Panc1 (cell line): Measurements from ENCODE around the gene CD46. TPM values are rescaled to one million over a fixed set of nuclear protein-coding genes. Genes with fewer than 3 reads are reported as not detected.

Source experiments
- ATAC-seq: fragments of 200-7000 bp; cut with Tn5 transposase; 2 replicates; pipeline ENCODE4 v1.9.1; 2020; ENCODE audit warnings: mild to moderate bottlenecking, moderate library complexity
- BruUV-seq: library from RNA; stranded (reverse); fragments of 400-500 nt; replicated peaks from 2 replicates; lab custom pipeline; 2021; lab: Mats Ljungman, UMichigan
- CTCF ChIA-PET: fragments of 300-600 bp; sonication (Branson Sonifier 250); formaldehyde crosslinking; loops from one replicate; lab custom pipeline; 2022; ENCODE audit warnings: antibody characterized with exemption; lab: Charles Lee
- POLR2A ChIA-PET: fragments of 300-600 bp; sonication (Branson Sonifier 250); formaldehyde crosslinking; loops from one replicate; lab custom pipeline; 2022; ENCODE audit warnings: antibody characterized with exemption; lab: Charles Lee
- DNase-seq: peaks from one replicate; pipeline ENCODE4 v3.0.0-alpha.2; 2010; ENCODE audit warnings: low read depth, low spot score
- H3K27ac ChIP-seq: 2 replicates; pipeline ENCODE4 v1.5.1; 2011; ENCODE audit warnings: mild to moderate bottlenecking, low read length, inconsistent platforms
- H3K27me3 ChIP-seq: fragments of 200-500 bp; sonication (Bioruptor generic); 2 replicates; pipeline ENCODE4 v1.6.0; 2014; ENCODE audit warnings: low read length, inconsistent platforms; ENCODE audit not compliant: control insufficient read depth, insufficient read depth
- H3K36me3 ChIP-seq: fragments of 200-500 bp; sonication (Bioruptor generic); 2 replicates; pipeline ENCODE4 v1.5.1; 2014; ENCODE audit warnings: inconsistent platforms, mild to moderate bottlenecking, low read length, moderate library complexity; ENCODE audit not compliant: control insufficient read depth, insufficient read depth
- H3K4me1 ChIP-seq: 2 replicates; pipeline ENCODE4 v1.5.1; 2011; ENCODE audit warnings: inconsistent platforms, mild to moderate bottlenecking, low read length, moderate library complexity; ENCODE audit not compliant: control insufficient read depth, insufficient read depth
- H3K4me3 ChIP-seq, 2 experiments: 2 replicates each; pipeline ENCODE4 v1.5.1; 2011 to 2012; ENCODE audit warnings: low read depth in 2 of 2, low read length in 2 of 2, mild to moderate bottlenecking in 2 of 2, inconsistent platforms in 1 of 2, moderate library complexity in 1 of 2
- H3K9me3 ChIP-seq: fragments of 200-500 bp; sonication (Bioruptor generic); 2 replicates; pipeline ENCODE4 v1.5.1; 2014; ENCODE audit warnings: low read depth, mild to moderate bottlenecking, inconsistent platforms, low read length, moderate library complexity; ENCODE audit not compliant: control insufficient read depth, insufficient read depth
- POLR2AphosphoS5 ChIP-seq: IDR thresholded peaks from 2 replicates; pipeline ENCODE4 v1.6.1; 2012; ENCODE audit warnings: mild to moderate bottlenecking, low read depth, low read length, moderate library complexity
- REST ChIP-seq, 2 experiments: IDR thresholded peaks; 2 replicates each; pipeline ENCODE4 v1.6.1; 2011 to 2012; ENCODE audit warnings: low read depth in 2 of 2, control low read depth in 1 of 2, low read length in 1 of 2, mild to moderate bottlenecking in 1 of 2, moderate library complexity in 1 of 2; ENCODE audit not compliant: insufficient read depth in 1 of 2
- SIN3A ChIP-seq: IDR thresholded peaks from 2 replicates; pipeline ENCODE4 v1.6.1; 2012; ENCODE audit warnings: low read depth, mild to moderate bottlenecking, low read length, moderate library complexity, borderline replicate concordance; ENCODE audit not compliant: insufficient read depth
- TCF7L2 ChIP-seq: IDR thresholded peaks from 2 replicates; pipeline ENCODE4 v1.6.1; 2011; ENCODE audit warnings: mild to moderate bottlenecking, low read depth, low read length, inconsistent platforms
- in situ Hi-C: cut with HindIII; loops from 2 replicates; pipeline ENCODE4 v1.10.0; 2016; ENCODE audit warnings: low sequenced_read_pairs, low pct_unique_long_range_greater_than_20kb
- intact Hi-C: fragments of 100-400 bp; cut with micrococcal nuclease; formaldehyde crosslinking; loops from one replicate; pipeline ENCODE4 v1.10.0; 2022; ENCODE audit not compliant: unreplicated experiment
- total RNA-seq: library from RNA; stranded (reverse); gene quantifications from one replicate; pipeline ENCODE4 v1.2.1, GENCODE V29; 2021; ENCODE audit not compliant: unreplicated experiment
- TF ChIP-seq, protein P1 (sequence below): fragments of 450-650 bp; IDR thresholded peaks from 2 replicates; pipeline ENCODE4 v1.5.1; 2017; ENCODE audit warnings: mild to moderate bottlenecking

The CD46 gene
- total RNA-seq, 1 experiment from 2014 or later = 128 TPM

- in situ Hi-C loops = no loop called here
- TF ChIP-seq POLR2AphosphoS5 = no peak
- no peak for TF ChIP-seq SIN3A
- no peak for TF ChIP-seq REST (IDR thresholded peaks at IDR 0.05; ENCODE audit: insufficient read depth in 1 of 2, low read depth in 2 of 2, low read length in 1 of 2)
- TF ChIP-seq, protein P1, sequence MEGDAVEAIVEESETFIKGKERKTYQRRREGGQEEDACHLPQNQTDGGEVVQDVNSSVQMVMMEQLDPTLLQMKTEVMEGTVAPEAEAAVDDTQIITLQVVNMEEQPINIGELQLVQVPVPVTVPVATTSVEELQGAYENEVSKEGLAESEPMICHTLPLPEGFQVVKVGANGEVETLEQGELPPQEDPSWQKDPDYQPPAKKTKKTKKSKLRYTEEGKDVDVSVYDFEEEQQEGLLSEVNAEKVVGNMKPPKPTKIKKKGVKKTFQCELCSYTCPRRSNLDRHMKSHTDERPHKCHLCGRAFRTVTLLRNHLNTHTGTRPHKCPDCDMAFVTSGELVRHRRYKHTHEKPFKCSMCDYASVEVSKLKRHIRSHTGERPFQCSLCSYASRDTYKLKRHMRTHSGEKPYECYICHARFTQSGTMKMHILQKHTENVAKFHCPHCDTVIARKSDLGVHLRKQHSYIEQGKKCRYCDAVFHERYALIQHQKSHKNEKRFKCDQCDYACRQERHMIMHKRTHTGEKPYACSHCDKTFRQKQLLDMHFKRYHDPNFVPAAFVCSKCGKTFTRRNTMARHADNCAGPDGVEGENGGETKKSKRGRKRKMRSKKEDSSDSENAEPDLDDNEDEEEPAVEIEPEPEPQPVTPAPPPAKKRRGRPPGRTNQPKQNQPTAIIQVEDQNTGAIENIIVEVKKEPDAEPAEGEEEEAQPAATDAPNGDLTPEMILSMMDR = no peak
- no peak for TF ChIP-seq TCF7L2
- no peak for DNase-seq
- CTCF ChIA-PET = interaction anchor here (0.6 kb wide), 1 partner anchor 818 kb away, joined by 3 read pairs; no protein-coding TSS in a partner anchor
- ATAC-seq = no peak
- H3K27me3 ChIP-seq = no peaks in the 10 kb centered on the region
- H3K4me1 ChIP-seq = peaks cover 33% of the 10 kb centered on the region
- H3K36me3 ChIP-seq = no peaks in the 10 kb centered on the region
- H3K27ac ChIP-seq = peak overlapping the region; percentile 46
- intact Hi-C loops = no loop called here
- POLR2A ChIA-PET = no interaction called here
- BruUV-seq = no TSS peak
- no peak overlapping the region for H3K4me3 ChIP-seq
- no peaks in the 10 kb centered on the region for H3K9me3 ChIP-seq
Measured at GRCh38 chr1:207824691-207825408, 73.0 kb downstream of the CD46 start.

DNA sequence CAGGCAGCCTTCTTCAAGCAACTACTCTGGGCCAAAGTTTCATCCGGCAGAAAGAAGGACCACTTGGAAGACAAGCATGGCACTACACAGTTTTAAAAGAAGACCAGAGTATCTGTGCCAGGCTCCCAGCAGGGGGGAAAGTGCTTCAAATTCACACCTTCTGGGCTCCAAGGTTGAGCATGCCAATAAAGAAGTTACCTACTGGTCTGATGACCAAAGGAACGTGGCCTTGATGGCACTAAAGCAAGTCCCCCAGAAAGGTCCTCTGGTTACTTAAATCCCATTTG lies 73.5 kb downstream of the CD46 start:
- Histone ChIP-seq H3K27ac (peak overlapping the region; percentile 86), H3K9me3 (no peaks in the 10 kb centered on the region), H3K4me3 (no peak overlapping the region; a peak in 1 of 4 replicates), H3K4me1 (peaks cover 33% of the 10 kb centered on the region), H3K36me3 (no peaks in the 10 kb centered on the region), H3K27me3 (no peaks in the 10 kb centered on the region)
- ATAC-seq (no peak), DNase-seq (no peak)
- intact Hi-C loops (no loop called here), in situ Hi-C loops (no loop called here)
- ChIA-PET POLR2A (no interaction called here), CTCF (no interaction called here)
- TF ChIP-seq SIN3A (no peak), POLR2AphosphoS5 (no peak), REST (IDR thresholded peaks at IDR 0.05; ENCODE audit: insufficient read depth in 1 of 2, low read depth in 2 of 2, low read length in 1 of 2) (no peak)
- no TSS peak for BruUV-seq
